Endodermal cell (in vitro differentiated cells): ENCODE measurements around the gene FOXP3. TPM values are rescaled to one million over a fixed set of nuclear protein-coding genes. Genes with fewer than 3 reads are reported as not detected.
"Not testable (repeated sequence)": the region's sequence is repeated elsewhere in the genome, so short reads cannot be mapped to it uniquely, and the experiment has no call there.

Source experiments
- DNase-seq: peaks from one replicate; pipeline ENCODE4 v3.0.0-alpha.2; 2017
- H3K27ac ChIP-seq: 2 replicates; pipeline ENCODE4 v1.5.1; 2013; ENCODE audit warnings: mild to moderate bottlenecking, low read depth, low read length, moderate library complexity
- H3K27me3 ChIP-seq: 2 replicates; pipeline ENCODE4 v1.6.1; 2013; ENCODE audit warnings: mild to moderate bottlenecking, low read length, moderate library complexity; ENCODE audit not compliant: insufficient read depth, control insufficient read depth, poor library complexity, severe bottlenecking
- H3K36me3 ChIP-seq: 2 replicates; pipeline ENCODE4 v1.7.0; 2013; ENCODE audit warnings: mild to moderate bottlenecking, low read length, moderate library complexity; ENCODE audit not compliant: control insufficient read depth, insufficient read depth
- H3K4me1 ChIP-seq: one replicate; pipeline ENCODE4 v1.7.0; 2013; ENCODE audit warnings: low read length; ENCODE audit not compliant: control insufficient read depth, insufficient read depth
- H3K4me3 ChIP-seq: 2 replicates; pipeline ENCODE4 v1.5.1; 2013; ENCODE audit warnings: mild to moderate bottlenecking, low read length, moderate library complexity
- H3K9ac ChIP-seq: 2 replicates; pipeline ENCODE4 v1.6.1; 2013; ENCODE audit warnings: mild to moderate bottlenecking, low read length, moderate library complexity; ENCODE audit not compliant: poor library complexity, severe bottlenecking; ENCODE audit errors: extremely low read depth
- H3K9me3 ChIP-seq: 2 replicates; pipeline ENCODE4 v1.6.1; 2013; ENCODE audit warnings: mild to moderate bottlenecking, low read length, moderate library complexity; ENCODE audit not compliant: control insufficient read depth
- H3K27ac Mint-ChIP-seq: 2 replicates; pipeline ENCODE4 v1.8.0; 2020; ENCODE audit warnings: mixed read lengths
- H3K27me3 Mint-ChIP-seq: 2 replicates; pipeline ENCODE4 v1.8.0; 2021; ENCODE audit warnings: mild to moderate bottlenecking, mixed read lengths; ENCODE audit not compliant: insufficient read depth
- H3K36me3 Mint-ChIP-seq: 2 replicates; pipeline ENCODE4 v1.8.0; 2020; ENCODE audit warnings: low read depth, mixed read lengths
- H3K4me1 Mint-ChIP-seq: 2 replicates; pipeline ENCODE4 v1.8.0; 2020; ENCODE audit warnings: mixed read lengths
- H3K4me3 Mint-ChIP-seq: 2 replicates; pipeline ENCODE4 v1.8.0; 2020; ENCODE audit warnings: mild to moderate bottlenecking, moderate library complexity, mixed read lengths
- H3K9me3 Mint-ChIP-seq: 2 replicates; pipeline ENCODE4 v1.8.0; 2020; ENCODE audit warnings: mild to moderate bottlenecking, mixed read lengths
- WGBS, 2 experiments: methylation state at CpG; one replicate each; pipeline versions ENCODE4 v1.1.5 to v1.1.7; 2013; ENCODE audit warnings: missing lambda C conversion rate in 2 of 2, mixed read lengths in 1 of 2; ENCODE audit not compliant: insufficient coverage in 1 of 2, insufficient read length in 1 of 2; 5-methylcytosine and 5-hydroxymethylcytosine counted together
- total RNA-seq, 2 donors: library from RNA; stranded (reverse); fragmentation: NEBNext Ultra II Directional in 1 of 2; extraction: Animal tissue kit (Norgen Biotek cat#: 25700) in 1 of 2; gene quantifications; 2 replicates in 1 of 2; 3 replicates in 1 of 2; pipeline ENCODE4 v1.2.1, GENCODE V29; 2021
- TF ChIP-seq, protein P1 (sequence below): fragments of 200-600 bp; sonication (generic); conservative IDR thresholded peaks from 2 replicates; pipeline ENCODE4 v1.5.0; 2021; ENCODE audit warnings: antibody characterized with exemption, mild to moderate bottlenecking

The FOXP3 gene
- total RNA-seq, 2 donors from 2014 or later, result 0.53 to 0.77 TPM

DNA sequence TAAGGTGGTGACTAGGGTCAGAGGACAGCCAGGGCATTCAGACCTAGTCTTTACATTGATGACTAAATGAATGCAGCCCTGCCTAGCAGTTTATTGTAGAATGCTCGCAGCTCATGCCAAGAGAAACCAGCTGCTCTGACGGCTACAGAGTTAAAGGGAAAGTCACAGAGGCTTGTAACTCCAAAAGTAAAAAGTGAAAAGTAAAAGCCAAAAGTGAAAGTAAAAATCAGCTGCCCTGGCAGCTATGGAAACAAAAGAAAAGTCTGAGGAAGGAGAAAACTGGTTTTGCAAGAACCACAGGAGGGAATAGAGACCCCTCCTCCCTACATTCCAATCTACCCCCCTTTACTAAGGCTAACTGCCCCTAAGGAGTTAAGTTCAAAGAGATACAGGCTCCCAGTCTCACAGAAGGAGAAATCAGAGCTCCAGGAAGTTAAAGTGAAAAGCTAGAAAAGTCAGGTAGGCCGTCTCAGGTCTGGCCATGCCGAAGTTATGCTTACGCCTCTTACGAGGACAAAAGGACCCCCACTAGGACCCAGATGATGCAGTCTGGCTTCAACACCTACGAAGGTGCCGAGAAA, 45.0 kb upstream of the FOXP3 start:
- Mint-ChIP-seq H3K27ac (peak overlapping the region; percentile 59), H3K4me3 (peak overlapping the region; percentile 12), H3K36me3 (no peaks in the 10 kb centered on the region), H3K9me3 (peaks cover 45% of the 10 kb centered on the region), H3K4me1 (peaks cover 2% of the 10 kb centered on the region), H3K27me3 (no peaks in the 10 kb centered on the region)
- 25% methylated on average over 8 of the region's 8 CpGs; no CpG with 5 or more reads in 1 of the 2 experiments for WGBS, 2 experiments
- Histone ChIP-seq H3K27ac (no peak overlapping the region), H3K4me3 (no peak overlapping the region), H3K36me3 (no peaks in the 10 kb centered on the region), H3K27me3 (no peaks in the 10 kb centered on the region), H3K9ac (no peak overlapping the region), H3K9me3 (no peaks in the 10 kb centered on the region), H3K4me1 (no peaks in the 10 kb centered on the region)
- peak; percentile 63 for DNase-seq
- TF ChIP-seq, protein P1, sequence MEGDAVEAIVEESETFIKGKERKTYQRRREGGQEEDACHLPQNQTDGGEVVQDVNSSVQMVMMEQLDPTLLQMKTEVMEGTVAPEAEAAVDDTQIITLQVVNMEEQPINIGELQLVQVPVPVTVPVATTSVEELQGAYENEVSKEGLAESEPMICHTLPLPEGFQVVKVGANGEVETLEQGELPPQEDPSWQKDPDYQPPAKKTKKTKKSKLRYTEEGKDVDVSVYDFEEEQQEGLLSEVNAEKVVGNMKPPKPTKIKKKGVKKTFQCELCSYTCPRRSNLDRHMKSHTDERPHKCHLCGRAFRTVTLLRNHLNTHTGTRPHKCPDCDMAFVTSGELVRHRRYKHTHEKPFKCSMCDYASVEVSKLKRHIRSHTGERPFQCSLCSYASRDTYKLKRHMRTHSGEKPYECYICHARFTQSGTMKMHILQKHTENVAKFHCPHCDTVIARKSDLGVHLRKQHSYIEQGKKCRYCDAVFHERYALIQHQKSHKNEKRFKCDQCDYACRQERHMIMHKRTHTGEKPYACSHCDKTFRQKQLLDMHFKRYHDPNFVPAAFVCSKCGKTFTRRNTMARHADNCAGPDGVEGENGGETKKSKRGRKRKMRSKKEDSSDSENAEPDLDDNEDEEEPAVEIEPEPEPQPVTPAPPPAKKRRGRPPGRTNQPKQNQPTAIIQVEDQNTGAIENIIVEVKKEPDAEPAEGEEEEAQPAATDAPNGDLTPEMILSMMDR, result no peak

DNA sequence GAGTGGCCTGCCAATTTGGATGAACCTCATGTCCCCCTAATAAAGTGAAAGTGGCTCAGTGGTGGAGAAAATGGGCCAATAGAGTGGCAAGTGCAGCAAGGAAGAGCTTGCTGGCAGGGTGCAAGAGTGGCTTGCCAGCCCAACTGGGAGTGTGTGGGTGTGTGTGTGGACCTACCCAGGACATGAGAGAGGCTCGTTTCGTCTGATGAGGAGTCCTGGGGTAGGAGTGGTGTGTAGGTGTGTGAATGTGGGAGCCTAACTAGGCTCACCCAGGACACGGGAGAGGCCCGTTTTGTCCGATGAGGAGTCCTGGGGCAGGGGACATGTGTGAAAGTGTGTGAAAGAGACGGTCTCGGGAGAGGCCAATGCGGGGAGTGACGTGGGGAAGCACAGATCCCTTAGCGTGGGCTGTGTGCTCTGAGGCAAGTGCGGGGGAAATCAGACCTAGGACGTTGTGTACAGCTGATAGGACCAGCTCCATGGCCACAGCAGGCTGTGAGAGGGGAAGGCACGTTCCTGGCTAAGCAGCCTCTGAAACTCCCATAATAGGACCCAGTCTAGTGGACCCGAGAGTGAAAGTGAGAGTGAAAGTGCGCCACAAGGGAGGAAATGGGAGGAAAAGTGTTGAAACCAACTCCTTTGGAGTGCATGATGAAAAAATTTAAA, 44.2 kb upstream of the FOXP3 start:
- no peak overlapping the region for H3K27ac ChIP-seq
- H3K4me3 Mint-ChIP-seq, result peak overlapping the region; percentile 12

DNA sequence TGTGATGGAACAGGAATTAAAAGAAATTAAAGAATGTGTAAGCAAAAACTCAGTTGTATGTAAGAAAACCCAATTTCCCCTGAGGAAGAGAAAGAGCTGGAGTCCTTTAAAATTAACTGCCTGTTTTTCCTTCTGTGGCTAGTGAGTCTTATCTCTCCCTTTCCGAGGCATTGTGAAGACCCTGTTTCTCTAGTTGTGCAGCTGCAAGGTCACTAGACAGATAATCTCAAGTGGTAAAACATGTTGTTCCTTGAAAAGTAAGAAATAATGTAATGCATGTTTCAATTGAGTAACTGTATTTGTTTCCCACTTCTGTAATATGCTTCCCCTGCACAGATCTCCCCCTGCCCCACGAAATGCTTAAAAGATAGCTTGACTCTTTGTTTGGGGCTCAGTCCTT, 43.3 kb upstream of the FOXP3 start:
- not testable (repeated sequence) for H3K9ac ChIP-seq, H3K36me3 ChIP-seq, H3K27me3 ChIP-seq, H3K27me3 Mint-ChIP-seq, H3K27ac ChIP-seq, H3K4me1 Mint-ChIP-seq, H3K4me1 ChIP-seq, H3K36me3 Mint-ChIP-seq, H3K9me3 ChIP-seq, H3K4me3 ChIP-seq, H3K27ac Mint-ChIP-seq, DNase-seq, H3K4me3 Mint-ChIP-seq
- 90% methylated on average over 2 of the region's 2 CpGs; no CpG with 5 or more reads in 1 of the 2 experiments for WGBS, 2 experiments
- H3K9me3 Mint-ChIP-seq, result peaks cover 54% of the 10 kb centered on the region

More for the DNA sequence above, 44.2 kb upstream of the FOXP3 start:
- Histone ChIP-seq H3K4me3 (no peak overlapping the region), H3K27me3 (no peaks in the 10 kb centered on the region), H3K36me3 (no peaks in the 10 kb centered on the region), H3K9ac (no peak overlapping the region), H3K9me3 (no peaks in the 10 kb centered on the region), H3K4me1 (no peaks in the 10 kb centered on the region)
- 90% methylated on average over 15 of the region's 15 CpGs; no CpG with 5 or more reads in 1 of the 2 experiments for WGBS, 2 experiments
- Mint-ChIP-seq H3K9me3 (peaks cover 50% of the 10 kb centered on the region), H3K27ac (peak overlapping the region; percentile 57), H3K27me3 (no peaks in the 10 kb centered on the region), H3K36me3 (no peaks in the 10 kb centered on the region), H3K4me1 (peaks cover 2% of the 10 kb centered on the region)
- DNase-seq, result no peak
- TF ChIP-seq, protein P1, result no peak
